Measurements from ENCODE around the gene PTPRD.

The PTPRD gene

GRCh38 chr9:9774471-9774870 lies 838.3 kb downstream of the PTPRD start:
- DNase-seq (ENCODE audit: low read depth) = no peak
- TF ChIP-seq CTCF (IDR thresholded peaks at IDR 0.05; ENCODE audit: insufficient read depth, low read depth, low read length, missing control alignments) = no peak

GRCh38 chr9:9771314-9771713 lies 841.5 kb downstream of the PTPRD start:
- DNase-seq (ENCODE audit: low read depth) = no peak
- TF ChIP-seq CTCF (IDR thresholded peaks at IDR 0.05; ENCODE audit: insufficient read depth, low read depth, low read length, missing control alignments) = no peak

More at GRCh38 chr9:9774471-9774870, 838.3 kb downstream of the PTPRD start:
- H3K4me3 ChIP-seq (ENCODE audit: low read length) = no peak overlapping the region

GRCh38 chr9:9764821-9765220 lies 848.0 kb downstream of the PTPRD start:
- no peak for TF ChIP-seq CTCF (IDR thresholded peaks at IDR 0.05; ENCODE audit: insufficient read depth, low read depth, low read length, missing control alignments)
- H3K4me3 ChIP-seq (ENCODE audit: low read length) = no peak overlapping the region
- peak; percentile 32 for DNase-seq (ENCODE audit: low read depth)

More at GRCh38 chr9:9771314-9771713, 841.5 kb downstream of the PTPRD start:
- H3K4me3 ChIP-seq (ENCODE audit: low read length) = no peak overlapping the region

GRCh38 chr9:9754186-9754585 lies 858.6 kb downstream of the PTPRD start:
- no peak overlapping the region for H3K4me3 ChIP-seq (ENCODE audit: low read length)
- DNase-seq (ENCODE audit: low read depth) = no peak
- TF ChIP-seq CTCF (IDR thresholded peaks at IDR 0.05; ENCODE audit: insufficient read depth, low read depth, low read length, missing control alignments) = no peak

- no peak for TF ChIP-seq CTCF (IDR thresholded peaks at IDR 0.05; ENCODE audit: insufficient read depth, low read depth, low read length, missing control alignments)
- no peak for DNase-seq (ENCODE audit: low read depth)
- H3K4me3 ChIP-seq (ENCODE audit: low read length) = no peak overlapping the region
Measured at GRCh38 chr9:9753266-9753665, 859.5 kb downstream of the PTPRD start.

- no peak for TF ChIP-seq CTCF (IDR thresholded peaks at IDR 0.05; ENCODE audit: insufficient read depth, low read depth, low read length, missing control alignments)
- no peak overlapping the region for H3K4me3 ChIP-seq (ENCODE audit: low read length)
- no peak for DNase-seq (ENCODE audit: low read depth)
Measured at GRCh38 chr9:9752722-9753121, 860.1 kb downstream of the PTPRD start.

- TF ChIP-seq CTCF (IDR thresholded peaks at IDR 0.05; ENCODE audit: insufficient read depth, low read depth, low read length, missing control alignments) = no peak
- no peak for DNase-seq (ENCODE audit: low read depth)
- no peak overlapping the region for H3K4me3 ChIP-seq (ENCODE audit: low read length)
Measured at GRCh38 chr9:9751996-9752395, 860.8 kb downstream of the PTPRD start.

Data from epithelial cell of esophagus (primary cell).